Neural progenitor cell (in vitro differentiated cells): ENCODE data around the gene PFN4.

ENCODE experiments used
- CTCF ChIP-seq: fragments of 200-600 bp; sonication (generic); IDR thresholded peaks from 2 replicates; pipeline ENCODE4 v1.5.1; 2017; ENCODE audit warnings: antibody characterized with exemption, mild to moderate bottlenecking
- EZH2 ChIP-seq: fragments of 200-600 bp; sonication (generic); IDR thresholded peaks from 2 replicates; pipeline ENCODE4 v1.6.1; 2017; ENCODE audit warnings: antibody characterized with exemption, mild to moderate bottlenecking, moderate library complexity
- EZH2phosphoT487 ChIP-seq: fragments of 200-600 bp; sonication (generic); IDR thresholded peaks from 2 replicates; pipeline ENCODE4 v1.6.1; 2017; ENCODE audit warnings: antibody characterized with exemption

GRCh38 chr2:24107336-24107735 lies 15.8 kb downstream of the PFN4 start:
- TF ChIP-seq CTCF: no peak
- TF ChIP-seq EZH2: no peak
- TF ChIP-seq EZH2phosphoT487: no peak
